Natural killer cell treated with Interleukin-12 subunit alpha and Interleukin-12 subunit beta and Interleukin-15 and Interleukin-18, amount 100 ng/mL, for 72 hours (primary cell): Measurements from ENCODE around the gene CYTH1. TPM values are rescaled to one million over a fixed set of nuclear protein-coding genes. Genes with fewer than 3 reads are reported as not detected.

Experiments
- ATAC-seq, 2 donors: fragments of 150-1000 bp; cut with Tn5 transposase in 1 of 2; sonication (Bioruptor Pico), chemical (Tn5 transposase) in 1 of 2; 2 replicates each; pipeline ENCODE4 v1.10.0; 2021
- DNase-seq: peaks from one replicate; pipeline ENCODE4 v3.0.0; 2022; ENCODE audit warnings: low spot score
- H3K27ac Mint-ChIP-seq, 2 donors: 1 replicate in 1 of 2; 2 replicates in 1 of 2; pipeline ENCODE4 v1.8.0; 2022; ENCODE audit warnings: mixed read lengths in 2 of 2, mild to moderate bottlenecking in 1 of 2, moderate library complexity in 1 of 2
- H3K27me3 Mint-ChIP-seq, 2 donors: 1 replicate in 1 of 2; 2 replicates in 1 of 2; pipeline ENCODE4 v1.8.0; 2022; ENCODE audit warnings: mixed read lengths in 2 of 2
- H3K36me3 Mint-ChIP-seq: one replicate; pipeline ENCODE4 v1.8.0; 2022; ENCODE audit warnings: mixed read lengths
- H3K4me1 Mint-ChIP-seq, 2 donors: 1 replicate in 1 of 2; 2 replicates in 1 of 2; pipeline ENCODE4 v1.8.0; 2022; ENCODE audit warnings: low read depth in 2 of 2, mixed read lengths in 2 of 2, mild to moderate bottlenecking in 1 of 2
- H3K4me3 Mint-ChIP-seq: one replicate; pipeline ENCODE4 v1.8.0; 2022; ENCODE audit warnings: mixed read lengths
- H3K9me3 Mint-ChIP-seq: 2 replicates; pipeline ENCODE4 v1.8.0; 2022; ENCODE audit warnings: mixed read lengths
- total RNA-seq, 2 donors: library from RNA; stranded (reverse); gene quantifications; one replicate each; pipeline ENCODE4 v1.2.3, GENCODE V29; 2022

CYTH1 gene
- total RNA-seq, 2 donors from 2014 or later = 111 to 149 TPM

DNA sequence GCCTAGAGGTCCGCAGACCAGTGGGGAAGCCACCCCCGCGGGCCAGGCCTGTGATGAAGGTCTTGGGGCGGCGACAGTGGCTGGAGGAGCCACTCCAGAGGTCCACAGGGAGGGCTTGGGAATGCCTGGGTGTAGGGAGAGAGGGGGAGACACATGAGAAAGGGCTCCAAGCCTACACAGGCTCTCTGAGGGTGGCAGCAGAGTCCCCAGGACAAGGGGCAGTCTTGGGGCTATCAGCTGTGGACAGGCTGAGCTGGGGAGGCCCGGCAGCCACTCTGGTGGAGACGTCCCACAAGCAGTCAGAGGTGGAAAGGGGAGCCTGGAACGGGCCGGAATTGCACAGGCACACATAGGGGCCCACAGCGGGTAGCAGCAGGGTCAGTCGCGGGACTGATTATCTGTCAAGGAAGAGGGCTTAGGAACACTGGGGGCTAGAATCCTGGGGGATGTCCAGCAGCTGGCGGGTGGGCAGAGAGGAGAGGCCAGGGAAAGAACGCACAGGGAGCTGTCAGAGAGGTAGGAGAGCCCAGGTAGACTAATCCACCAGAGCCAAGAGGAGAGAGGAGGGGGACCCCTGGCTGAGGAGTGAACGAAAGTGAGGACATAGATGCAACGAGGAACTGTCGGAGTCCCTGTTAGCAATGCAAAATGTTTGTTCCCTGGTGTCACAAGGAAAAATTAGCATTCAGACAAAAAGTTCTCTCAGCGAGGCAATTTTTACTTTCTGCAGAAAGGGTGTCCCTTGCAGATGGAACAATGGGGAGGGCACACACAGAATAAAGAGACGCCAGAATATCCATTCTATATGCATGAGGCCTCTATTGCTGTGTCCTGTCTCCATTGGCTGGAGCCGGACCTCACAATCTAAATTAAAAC, 111.0 kb downstream of the CYTH1 start:
- peak overlapping the region in 1 of 2 donors; percentile 70 for H3K27ac Mint-ChIP-seq
- H3K4me1 Mint-ChIP-seq = peaks cover 9 to 33% of the 10 kb centered on the region in 2 donors
- H3K9me3 Mint-ChIP-seq = no peaks in the 10 kb centered on the region
- H3K4me3 Mint-ChIP-seq = no peak overlapping the region
- ATAC-seq = no peak
- no peaks in the 10 kb centered on the region for H3K27me3 Mint-ChIP-seq
- no peaks in the 10 kb centered on the region for H3K36me3 Mint-ChIP-seq
- no peak for DNase-seq

DNA sequence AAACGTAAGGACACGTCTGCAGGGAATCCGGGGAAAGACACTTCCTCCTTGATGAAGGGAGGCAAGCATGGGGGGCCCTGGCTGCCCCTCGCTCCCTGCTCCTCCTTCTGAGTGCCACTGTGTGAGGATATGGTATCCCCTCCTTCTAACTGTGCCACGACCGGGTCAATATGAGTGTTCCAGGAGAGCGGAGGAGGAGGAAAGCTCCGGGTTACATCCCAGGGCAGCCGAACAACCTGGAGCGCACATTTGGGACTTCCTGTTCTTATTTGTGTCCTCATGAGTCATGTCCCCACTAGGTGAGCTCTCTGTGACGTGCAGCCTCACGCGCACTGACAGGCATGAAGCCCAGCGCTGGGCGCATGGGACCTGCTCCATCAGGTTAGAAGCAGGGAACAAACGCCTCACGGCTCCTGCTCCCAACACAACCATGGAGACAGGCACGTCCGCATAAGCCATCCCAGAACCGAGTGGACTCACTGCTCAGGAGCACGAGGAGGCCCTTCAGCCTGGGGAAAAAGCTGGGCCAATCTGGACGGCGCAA, 112.0 kb downstream of the CYTH1 start:
- peaks cover 18 to 42% of the 10 kb centered on the region in 2 donors for H3K4me1 Mint-ChIP-seq
- no peaks in the 10 kb centered on the region for H3K36me3 Mint-ChIP-seq
- H3K27ac Mint-ChIP-seq = peak overlapping the region; percentile 61 to 70
- H3K9me3 Mint-ChIP-seq = no peaks in the 10 kb centered on the region
- H3K4me3 Mint-ChIP-seq = no peak overlapping the region
- DNase-seq (no peak), ATAC-seq (no peak)
- no peaks in the 10 kb centered on the region for H3K27me3 Mint-ChIP-seq

DNA sequence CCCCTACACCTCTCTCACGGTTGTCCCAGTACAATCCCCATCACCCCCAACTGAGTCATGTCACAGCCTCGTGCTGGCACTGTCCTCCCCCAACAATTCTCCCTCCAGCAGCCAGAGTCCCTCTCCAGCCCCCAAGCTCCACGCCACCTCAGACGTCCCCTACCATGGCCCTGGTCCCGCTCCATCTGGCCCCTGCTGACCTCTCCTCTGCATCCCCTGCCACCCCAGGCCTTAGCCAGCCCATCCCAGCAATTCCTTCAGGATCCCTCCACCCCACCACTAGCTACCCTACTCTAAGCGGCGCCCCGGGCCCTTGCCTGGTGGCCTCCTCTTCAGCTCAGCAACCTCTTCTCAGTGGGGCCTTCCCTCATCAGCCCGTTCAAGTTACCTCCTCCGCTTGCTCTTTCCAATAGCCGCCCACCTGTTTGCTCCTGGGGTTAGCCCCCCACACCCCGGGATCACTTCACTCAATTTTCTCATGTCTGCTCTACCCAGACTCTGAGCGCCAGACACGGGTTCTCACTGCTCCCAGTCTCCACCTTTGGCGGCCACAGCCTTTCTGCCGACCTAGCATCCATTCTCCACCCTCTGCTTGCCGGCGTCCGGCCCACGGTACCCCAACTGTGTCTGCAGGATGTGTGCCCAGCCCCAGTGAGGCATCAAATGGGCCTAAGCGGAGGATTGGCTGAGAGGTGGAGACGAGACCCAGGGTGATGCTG, 112.7 kb downstream of the CYTH1 start:
- no peaks in the 10 kb centered on the region for H3K36me3 Mint-ChIP-seq
- H3K4me1 Mint-ChIP-seq = peaks cover 18 to 42% of the 10 kb centered on the region in 2 donors

DNA sequence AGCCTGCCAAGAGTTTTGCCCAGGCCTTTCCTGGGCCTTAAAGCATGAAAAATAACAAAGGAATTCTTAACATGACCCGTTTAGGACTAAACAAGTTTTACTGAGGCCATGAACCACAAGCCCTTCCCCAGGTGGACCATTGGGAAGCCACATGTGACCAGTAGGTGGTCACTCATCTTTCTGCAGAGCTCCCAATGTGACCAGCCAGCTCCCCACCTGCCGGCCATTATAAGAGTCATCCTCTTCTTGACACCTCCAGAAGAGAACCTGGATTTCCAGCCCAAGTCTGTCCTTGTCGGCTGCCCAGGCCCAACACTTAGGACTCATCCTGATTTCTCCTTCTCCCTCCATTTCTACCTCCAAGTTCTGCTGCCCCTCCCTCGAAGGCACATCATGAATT, 113.2 kb downstream of the CYTH1 start:
- ATAC-seq (no peak), DNase-seq (no peak)
- H3K4me1 Mint-ChIP-seq = peaks cover 18 to 42% of the 10 kb centered on the region in 2 donors
- peak overlapping the region; percentile 61 to 70 for H3K27ac Mint-ChIP-seq
- no peaks in the 10 kb centered on the region for H3K36me3 Mint-ChIP-seq
- no peak overlapping the region for H3K4me3 Mint-ChIP-seq
- no peaks in the 10 kb centered on the region for H3K27me3 Mint-ChIP-seq
- no peaks in the 10 kb centered on the region for H3K9me3 Mint-ChIP-seq

More for the DNA sequence above, 112.7 kb downstream of the CYTH1 start:
- Mint-ChIP-seq H3K4me3 (no peak overlapping the region), H3K9me3 (no peaks in the 10 kb centered on the region), H3K27ac (peak overlapping the region; percentile 61 to 70), H3K27me3 (no peaks in the 10 kb centered on the region)
- DNase-seq (no peak), ATAC-seq (no peak)

DNA sequence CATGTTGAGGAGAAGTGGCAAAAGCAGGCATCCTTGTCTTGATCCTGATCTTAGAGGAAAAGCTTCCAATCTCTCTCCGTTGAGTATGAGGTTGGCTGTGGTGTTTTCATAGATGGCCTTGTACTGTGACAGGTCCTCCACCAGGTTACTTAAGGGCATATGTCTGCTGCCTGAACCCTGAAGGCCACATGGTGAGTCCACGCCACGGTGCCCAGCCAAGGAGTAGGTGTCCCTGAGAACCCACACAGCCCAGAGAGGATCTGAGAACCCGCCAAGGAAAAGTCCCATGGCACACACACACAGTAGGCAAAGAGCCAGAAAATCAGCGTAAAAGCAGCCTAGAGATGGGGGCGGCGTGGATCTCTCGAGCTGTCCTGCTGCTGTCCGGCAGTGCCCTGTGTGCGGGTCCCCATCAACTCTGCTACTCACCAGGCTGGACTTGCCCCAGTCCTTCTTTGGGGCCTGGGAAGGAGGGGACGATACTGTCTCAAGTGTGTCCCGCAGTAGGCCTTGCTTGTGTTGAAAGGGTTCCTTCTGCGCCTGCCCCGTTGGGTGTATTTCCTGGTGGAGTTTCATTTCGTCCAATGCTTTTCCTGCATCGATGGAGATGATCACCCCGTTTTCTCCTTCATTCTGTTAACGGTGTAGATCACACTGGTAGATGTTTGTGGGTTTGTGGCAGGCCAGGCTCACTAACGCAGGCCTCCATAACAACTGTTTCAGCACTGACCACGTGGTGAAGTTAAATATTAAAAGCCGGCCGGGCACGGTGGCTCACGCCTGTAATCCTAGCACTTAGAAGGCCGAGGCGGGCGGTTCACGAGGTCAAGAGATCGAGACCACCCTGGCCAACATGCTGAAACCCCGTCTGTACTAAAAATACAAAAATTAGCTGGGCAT, 114.1 kb downstream of the CYTH1 start:
- H3K4me1 Mint-ChIP-seq = peaks cover 18 to 42% of the 10 kb centered on the region in 2 donors
- DNase-seq (no peak), ATAC-seq (no peak)
- no peaks in the 10 kb centered on the region for H3K36me3 Mint-ChIP-seq
- H3K4me3 Mint-ChIP-seq = no peak overlapping the region
- no peaks in the 10 kb centered on the region for H3K27me3 Mint-ChIP-seq
- no peaks in the 10 kb centered on the region for H3K9me3 Mint-ChIP-seq
- peak overlapping the region; percentile 10 to 59 for H3K27ac Mint-ChIP-seq

DNA sequence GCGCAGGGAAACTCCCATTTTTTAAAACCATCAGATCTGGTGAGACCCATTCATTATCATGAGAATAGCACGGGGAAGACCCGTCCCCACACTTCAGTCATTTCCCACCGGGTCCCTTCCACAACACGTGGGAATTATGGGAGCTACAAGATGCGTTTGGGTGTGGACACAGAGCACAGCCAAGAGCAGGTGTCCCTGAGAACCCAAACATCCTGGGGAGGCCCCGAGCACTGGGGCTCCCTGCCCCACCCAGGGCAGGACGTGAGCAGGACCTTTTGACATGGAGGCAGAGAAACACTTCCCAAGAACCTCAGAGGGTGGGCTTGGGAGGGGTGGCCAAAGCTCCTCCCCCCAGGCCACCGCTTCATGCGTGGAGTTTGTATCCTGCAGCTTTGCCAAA, 115.0 kb downstream of the CYTH1 start:
- no peak overlapping the region for H3K4me3 Mint-ChIP-seq
- H3K36me3 Mint-ChIP-seq = no peaks in the 10 kb centered on the region
- ATAC-seq (no peak), DNase-seq (no peak)
- H3K9me3 Mint-ChIP-seq = no peaks in the 10 kb centered on the region
- peak overlapping the region; percentile 86 to 91 for H3K27ac Mint-ChIP-seq
- no peaks in the 10 kb centered on the region for H3K27me3 Mint-ChIP-seq
- peaks cover 18 to 42% of the 10 kb centered on the region in 2 donors for H3K4me1 Mint-ChIP-seq

DNA sequence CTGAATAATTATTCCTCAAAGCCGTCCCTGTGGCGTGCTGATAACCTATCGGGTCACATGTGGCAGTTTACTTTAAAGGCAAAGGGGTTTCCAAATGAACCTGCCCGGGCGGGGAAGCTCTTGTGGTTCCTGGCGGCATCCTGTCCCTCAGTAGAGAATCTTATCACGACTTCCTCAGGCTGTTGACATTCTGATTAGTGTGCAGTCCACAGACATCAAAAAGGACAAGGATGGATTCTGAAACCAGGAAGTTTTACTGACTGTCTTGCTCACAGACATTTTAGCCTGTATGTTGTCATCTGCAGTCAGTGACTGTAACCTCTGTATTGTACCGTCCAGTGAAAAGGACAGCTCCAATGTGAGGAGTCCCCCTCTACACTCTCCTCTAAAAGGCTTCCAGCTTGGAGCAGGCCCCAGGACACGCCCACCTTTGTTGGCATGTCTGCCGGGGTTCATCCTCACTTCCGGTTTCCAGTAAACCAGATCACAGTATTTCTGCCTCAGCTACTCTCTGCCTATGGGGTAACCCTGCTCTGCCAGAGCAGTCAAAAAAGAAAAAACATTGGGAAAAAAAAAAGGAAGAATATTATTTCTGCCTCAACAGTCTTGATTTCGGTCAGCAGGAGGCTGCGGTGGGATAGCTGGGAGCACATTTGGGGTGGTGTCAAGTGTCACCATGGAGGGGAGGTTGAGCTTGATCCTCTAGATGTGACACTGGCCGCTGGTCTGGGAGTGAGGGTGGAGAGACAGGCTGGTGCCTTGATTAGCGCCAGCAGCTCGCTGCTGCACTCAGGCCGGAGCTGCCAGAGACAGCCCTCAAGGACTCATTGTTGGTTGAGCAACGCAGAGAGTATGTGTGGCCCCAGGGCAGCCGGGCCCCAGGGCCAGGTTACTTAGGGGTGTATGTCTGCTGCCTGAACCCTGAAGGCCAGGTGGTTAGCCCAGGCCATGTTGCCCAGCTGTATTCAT, 115.8 kb downstream of the CYTH1 start:
- no peaks in the 10 kb centered on the region for H3K36me3 Mint-ChIP-seq
- H3K4me3 Mint-ChIP-seq = peak overlapping the region; percentile 80
- H3K27me3 Mint-ChIP-seq = no peaks in the 10 kb centered on the region
- DNase-seq (no peak), ATAC-seq (peak; percentile 67 to 78)
- no peaks in the 10 kb centered on the region for H3K9me3 Mint-ChIP-seq
- peaks cover 18 to 42% of the 10 kb centered on the region in 2 donors for H3K4me1 Mint-ChIP-seq
- peak overlapping the region; percentile 86 to 91 for H3K27ac Mint-ChIP-seq

DNA sequence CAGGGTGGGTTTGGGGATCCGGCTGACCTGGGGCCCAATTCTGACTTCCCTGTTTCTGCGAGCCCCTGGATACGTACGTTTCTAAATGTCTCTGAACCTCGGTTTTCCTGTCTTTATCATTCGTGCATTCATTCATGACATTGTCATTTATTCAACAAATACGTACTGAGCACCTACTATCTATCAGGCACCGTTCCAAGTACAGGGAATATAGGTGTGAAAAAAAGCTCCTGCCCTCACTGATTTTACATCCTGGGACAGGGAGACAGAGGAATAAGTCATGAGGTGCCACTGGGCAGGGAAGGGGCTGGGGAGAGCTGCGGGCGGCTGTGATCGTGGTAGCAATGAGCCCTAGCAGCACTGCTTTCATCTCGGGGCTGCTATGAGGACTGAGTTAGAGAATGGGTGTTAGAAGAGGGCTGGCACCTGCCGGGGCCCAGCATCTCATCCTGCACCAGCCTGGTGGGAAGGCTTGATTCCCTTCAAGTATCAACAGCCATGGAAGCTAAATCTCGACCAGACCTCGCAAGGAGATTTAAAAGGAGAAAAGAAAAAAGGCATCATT, 116.6 kb downstream of the CYTH1 start:
- peak overlapping the region; percentile 80 for H3K4me3 Mint-ChIP-seq
- no peaks in the 10 kb centered on the region for H3K27me3 Mint-ChIP-seq
- DNase-seq (no peak), ATAC-seq (peak in 1 of 2 donors; percentile 43)
- H3K4me1 Mint-ChIP-seq = peaks cover 18 to 39% of the 10 kb centered on the region in 2 donors
- no peaks in the 10 kb centered on the region for H3K9me3 Mint-ChIP-seq
- peak overlapping the region; percentile 86 to 91 for H3K27ac Mint-ChIP-seq
- H3K36me3 Mint-ChIP-seq = no peaks in the 10 kb centered on the region

DNA sequence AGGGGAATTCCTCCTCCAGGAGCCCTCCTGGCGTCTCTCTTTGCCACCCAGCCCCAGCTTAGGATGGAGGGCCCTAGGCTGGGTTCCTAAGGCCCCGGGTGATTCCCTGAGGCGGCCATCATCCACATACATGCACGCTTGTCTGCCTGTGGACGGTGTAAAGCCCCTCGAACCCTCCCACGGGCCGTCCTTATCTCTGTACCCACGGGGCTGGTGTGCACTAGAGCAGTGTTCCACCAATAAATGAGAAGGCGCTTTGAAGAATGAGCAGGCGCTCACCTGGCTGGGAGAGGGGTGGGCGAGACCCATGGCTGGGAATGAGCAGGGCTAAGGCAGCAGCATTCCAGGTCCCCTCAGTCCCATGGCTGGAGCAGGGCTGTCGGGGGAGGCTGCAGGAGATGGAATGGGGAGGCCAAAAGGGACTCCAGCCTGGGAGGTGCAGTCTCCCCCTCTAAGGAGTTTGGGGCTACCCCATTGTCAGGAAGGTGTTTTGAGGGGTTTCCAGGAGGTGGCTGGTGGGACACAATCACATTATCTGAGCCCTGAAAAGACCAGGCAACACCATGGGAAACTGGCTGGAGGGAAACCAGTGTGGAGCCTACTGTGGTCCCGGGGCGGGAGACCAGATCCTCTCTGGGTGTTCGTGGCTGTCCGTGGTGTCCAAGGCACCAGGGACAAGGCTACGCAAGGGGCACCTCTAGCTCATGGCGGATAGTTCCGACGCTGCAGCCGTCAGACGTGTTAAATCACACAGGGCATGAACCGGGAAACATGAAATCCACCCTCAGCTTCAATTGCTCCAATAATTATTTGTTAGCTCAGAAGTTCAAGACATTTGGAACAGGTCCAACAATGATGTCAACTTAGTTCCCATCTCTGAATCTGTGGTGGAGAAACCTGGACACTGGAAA, 117.3 kb downstream of the CYTH1 start:
- no peaks in the 10 kb centered on the region for H3K36me3 Mint-ChIP-seq
- ATAC-seq = no peak
- H3K27ac Mint-ChIP-seq = peak overlapping the region in 1 of 2 donors; percentile 91
- no peak overlapping the region for H3K4me3 Mint-ChIP-seq
- no peaks in the 10 kb centered on the region for H3K9me3 Mint-ChIP-seq
- no peak for DNase-seq
- no peaks in the 10 kb centered on the region for H3K27me3 Mint-ChIP-seq
- H3K4me1 Mint-ChIP-seq = peaks cover 18 to 32% of the 10 kb centered on the region in 2 donors

DNA sequence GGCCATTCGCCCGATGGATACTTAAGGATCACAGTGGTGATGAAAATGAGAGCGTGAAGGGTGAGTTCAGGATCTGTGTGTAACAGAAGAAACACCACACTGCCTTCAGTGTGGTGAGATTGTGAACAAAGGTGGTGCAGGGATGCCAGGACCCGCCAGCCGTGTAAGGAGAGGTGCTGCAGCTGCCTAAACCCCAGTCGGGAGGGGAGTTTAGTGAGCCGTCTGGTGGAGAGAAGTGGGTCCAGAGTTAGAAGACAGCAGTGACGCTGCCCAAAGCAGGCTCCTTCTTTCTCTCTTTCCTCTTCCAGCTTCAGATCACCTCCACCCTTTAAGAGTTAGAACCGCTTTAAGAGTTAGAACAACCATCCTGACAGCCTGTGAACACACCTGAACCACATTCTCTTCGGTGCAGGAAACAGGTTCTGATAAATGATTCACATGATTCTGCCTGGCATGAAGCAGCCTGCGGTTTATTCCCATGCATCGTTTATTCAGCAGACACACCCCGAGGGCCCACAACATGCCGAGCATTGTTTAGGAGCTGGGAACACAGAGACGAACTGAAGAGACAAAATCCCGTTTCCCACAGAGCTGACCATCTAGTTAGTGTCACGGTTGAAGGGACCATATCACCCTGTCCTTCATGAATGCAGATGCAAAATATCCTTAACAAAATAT, 120.8 kb downstream of the CYTH1 start:
- no peak for ATAC-seq
- H3K27ac Mint-ChIP-seq = no peak overlapping the region

DNA sequence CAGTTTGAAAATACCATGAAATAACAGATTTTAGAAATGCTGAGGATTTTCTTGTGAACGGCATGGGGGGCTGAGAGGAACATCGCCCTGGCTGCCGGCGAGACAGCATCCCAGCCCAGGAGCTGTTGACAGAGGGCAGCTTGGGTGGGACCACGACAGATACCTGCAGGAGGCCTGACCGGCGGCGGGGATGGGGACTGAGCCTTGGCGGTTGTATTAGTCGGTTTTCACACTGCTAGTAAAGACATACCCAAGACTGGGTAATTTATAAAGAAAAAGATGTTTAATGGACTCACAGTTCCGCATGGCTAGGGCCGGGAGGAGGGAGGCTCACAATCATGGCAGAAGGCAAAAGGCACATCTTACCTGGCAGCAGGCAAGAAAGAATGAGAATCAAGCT, 122.5 kb downstream of the CYTH1 start:
- no peaks in the 10 kb centered on the region for H3K9me3 Mint-ChIP-seq
- H3K27me3 Mint-ChIP-seq = no peaks in the 10 kb centered on the region
- no peak overlapping the region for H3K4me3 Mint-ChIP-seq
- DNase-seq = no peak
- no peaks in the 10 kb centered on the region for H3K36me3 Mint-ChIP-seq
- H3K4me1 Mint-ChIP-seq = peaks cover 0 to 3% of the 10 kb centered on the region in 2 donors
- ATAC-seq = no peak
- no peak overlapping the region for H3K27ac Mint-ChIP-seq

More for the DNA sequence above, 120.8 kb downstream of the CYTH1 start:
- DNase-seq = no peak
- H3K4me3 Mint-ChIP-seq = no peak overlapping the region
- peaks cover 10 to 13% of the 10 kb centered on the region in 2 donors for H3K4me1 Mint-ChIP-seq
- H3K27me3 Mint-ChIP-seq = no peaks in the 10 kb centered on the region
- no peaks in the 10 kb centered on the region for H3K9me3 Mint-ChIP-seq
- H3K36me3 Mint-ChIP-seq = no peaks in the 10 kb centered on the region
